ENCODE measurements around the gene HMGB4.

The HMGB4 gene

GRCh38 chr1:33849211-33849610 lies 14.7 kb upstream of the HMGB4 start:
- no peak for DNase-seq

DNA sequence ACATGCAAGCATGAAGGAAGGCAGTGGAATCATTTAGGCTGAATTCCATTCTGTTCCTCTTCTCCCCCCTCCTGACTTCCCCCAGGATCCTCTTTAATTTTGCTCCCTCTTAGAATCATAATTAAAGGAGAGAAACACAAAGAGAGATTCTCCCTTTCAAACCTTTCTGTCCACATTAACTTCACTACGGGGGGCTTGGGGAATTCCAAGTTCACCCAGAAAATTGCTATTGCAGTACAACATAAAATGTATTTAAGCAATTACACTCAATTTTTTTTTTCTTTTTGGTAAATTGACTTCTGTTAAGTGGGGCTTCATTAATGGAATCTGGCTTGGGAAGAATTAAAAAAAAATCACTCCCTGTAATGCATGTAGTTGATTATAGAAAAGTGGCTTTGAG lies 13.4 kb upstream of the HMGB4 start:
- DNase-seq = no peak

DNA sequence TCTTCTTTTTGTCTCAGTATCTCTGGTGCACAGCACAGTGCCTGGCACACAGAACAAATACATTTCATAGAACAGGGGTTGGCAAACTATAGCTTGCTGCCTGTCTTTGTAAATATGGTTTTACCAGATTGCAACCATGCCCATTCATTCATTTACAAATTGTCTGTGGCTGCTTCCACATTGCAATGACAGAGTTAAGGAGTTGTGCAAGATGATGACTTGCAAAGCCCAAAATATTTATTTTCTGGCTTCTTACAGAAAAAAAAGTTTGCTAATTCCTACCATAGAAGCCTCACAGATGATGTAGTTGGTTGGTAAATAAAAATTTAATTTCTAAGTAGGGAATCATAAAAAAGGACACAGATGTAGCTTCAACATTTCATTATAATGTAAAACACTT lies 11.2 kb upstream of the HMGB4 start:
- no peak for DNase-seq

GRCh38 chr1:33853431-33853830 lies 10.4 kb upstream of the HMGB4 start:
- no peak for DNase-seq

- DNase-seq = no peak
These were observed 9.8 kb upstream of the HMGB4 start for GRCh38 chr1:33854091-33854490.

DNA sequence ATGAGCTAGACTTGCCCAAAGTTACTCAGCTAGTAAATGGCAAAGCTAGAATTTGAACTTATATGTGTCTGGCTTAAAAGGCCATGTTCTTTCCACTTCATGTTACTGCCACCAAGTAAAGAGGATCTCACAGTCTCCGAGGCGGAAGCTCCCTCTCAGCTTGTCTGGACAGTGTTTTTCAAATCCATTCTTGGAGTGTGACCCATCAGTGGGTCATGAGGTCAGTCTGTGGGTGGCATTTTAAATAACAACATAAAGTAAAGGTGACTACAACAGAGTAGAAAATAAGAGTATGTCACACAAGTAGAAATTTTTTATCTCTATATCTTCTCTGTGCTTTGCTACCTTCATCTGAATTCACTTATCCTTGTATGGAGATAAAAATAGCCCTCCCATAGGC lies 3.2 kb upstream of the HMGB4 start:
- DNase-seq = no peak

DNA sequence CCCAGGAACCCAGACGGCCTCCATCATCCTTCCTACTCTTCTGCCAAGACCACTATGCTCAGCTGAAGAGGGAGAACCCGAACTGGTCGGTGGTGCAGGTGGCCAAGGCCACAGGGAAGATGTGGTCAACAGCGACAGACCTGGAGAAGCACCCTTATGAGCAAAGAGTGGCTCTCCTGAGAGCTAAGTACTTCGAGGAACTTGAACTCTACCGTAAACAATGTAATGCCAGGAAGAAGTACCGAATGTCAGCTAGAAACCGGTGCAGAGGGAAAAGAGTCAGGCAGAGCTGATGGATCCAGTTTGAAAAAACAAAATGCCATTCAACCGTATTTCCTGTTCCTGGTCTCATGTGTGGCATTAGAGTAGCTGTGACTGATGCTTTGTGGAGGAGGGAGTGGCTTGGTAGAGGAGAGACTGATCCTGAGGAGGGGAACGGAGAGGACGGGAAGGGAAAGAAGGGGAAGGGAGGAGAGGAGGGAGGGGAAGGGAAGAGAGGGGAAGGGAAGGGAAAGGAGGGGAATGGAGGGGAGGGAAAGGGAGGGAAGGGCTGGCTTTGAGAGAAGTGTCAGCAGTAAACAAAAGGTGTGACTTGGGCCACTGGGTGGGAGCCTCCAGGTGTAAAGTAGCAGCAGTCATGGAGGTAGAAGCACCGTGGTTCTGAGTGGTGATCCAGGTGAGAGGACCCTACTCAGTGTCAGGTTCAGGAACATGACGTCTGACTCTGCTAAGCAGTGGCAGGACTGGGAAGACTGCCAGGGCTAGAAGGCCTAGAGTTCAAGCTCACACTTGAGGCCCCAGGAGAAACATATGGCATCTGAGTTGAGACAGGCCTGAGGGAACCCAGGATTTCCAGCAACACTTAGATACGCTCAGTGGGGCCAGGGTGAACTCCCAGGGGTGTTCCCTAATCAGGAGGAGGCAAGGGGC lies 846 bp downstream of the HMGB4 start:
- no peak for DNase-seq

GRCh38 chr1:33866281-33866680 lies 2.4 kb downstream of the HMGB4 start:
- DNase-seq = no peak

DNA sequence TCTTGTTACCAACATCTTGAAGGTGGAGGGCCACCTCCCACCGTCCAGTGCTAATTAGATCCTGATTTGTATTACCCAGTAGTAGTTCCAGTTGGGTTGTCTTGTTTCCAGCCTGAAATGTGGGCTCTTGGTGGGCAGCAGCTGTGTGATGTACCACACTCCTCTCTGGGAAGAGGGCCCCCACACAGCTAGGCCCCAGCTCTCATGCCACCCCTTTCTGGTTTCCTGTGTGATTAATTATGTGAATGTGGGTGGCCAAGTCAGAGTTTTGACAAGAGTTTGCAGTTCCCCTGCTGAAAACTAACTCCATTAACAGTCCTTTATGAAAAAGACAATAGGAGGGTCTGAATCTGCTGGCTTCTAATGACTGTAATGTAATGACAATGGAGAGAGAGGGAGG lies 3.8 kb downstream of the HMGB4 start:
- DNase-seq = no peak

DNA sequence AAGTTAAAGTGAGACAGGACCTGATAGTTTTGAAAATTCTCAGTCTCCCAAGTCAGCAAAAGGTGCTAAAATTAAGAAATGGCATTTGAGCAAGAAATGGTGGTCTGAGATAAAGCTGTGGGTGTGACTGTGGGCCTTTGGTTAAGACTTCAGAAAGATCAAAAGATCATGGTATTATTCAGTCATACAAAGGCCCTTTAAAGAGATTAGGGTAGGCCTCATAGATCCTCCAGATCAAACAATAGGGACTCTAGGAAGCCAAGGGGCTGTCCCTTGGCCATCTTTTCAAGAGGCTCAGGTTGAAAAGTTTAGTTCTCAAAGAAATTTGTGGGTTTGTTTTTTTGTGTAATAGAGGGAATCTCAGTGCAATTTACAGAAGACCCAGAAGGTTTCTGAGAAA lies 8.4 kb downstream of the HMGB4 start:
- DNase-seq = no peak

DNA sequence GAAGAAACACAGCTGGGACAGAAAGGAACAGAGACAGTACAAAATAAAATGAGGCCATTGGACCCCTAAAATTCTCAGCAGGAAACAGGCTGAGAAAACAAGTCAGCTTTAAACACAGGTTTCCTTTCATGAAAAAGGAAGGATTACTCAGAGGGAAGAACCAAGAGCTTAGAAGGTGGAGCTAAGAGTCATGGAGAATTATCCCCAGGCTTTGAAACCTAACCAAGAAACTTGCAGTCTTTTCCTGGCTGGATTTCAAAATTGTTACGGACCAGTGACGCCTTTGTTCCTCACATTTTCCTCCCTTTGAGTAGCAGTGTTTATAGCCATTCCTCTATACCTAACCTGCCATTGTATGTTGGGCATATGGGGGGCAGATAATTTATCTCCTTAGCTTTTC lies 8.8 kb downstream of the HMGB4 start:
- no peak for DNase-seq

DNA sequence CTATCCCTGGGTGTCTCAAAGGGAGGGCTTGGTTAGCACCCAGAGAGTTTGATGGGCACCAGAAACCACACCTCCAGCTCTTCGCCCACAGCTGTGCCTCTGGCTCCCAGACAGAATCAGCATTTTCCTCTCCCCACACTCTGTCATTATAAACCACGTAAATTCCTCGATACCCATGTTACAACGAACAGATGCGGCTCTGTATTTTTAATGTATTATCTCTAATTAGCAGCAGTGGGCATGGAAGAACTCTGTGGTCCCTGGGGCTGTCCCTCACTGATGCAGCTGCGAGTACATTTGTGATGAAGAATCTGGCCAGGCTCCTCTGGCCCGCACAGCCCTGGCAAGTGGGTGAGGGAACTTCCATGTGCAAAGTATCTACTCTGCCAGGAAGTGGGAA lies 10.8 kb downstream of the HMGB4 start:
- DNase-seq = no peak

DNA sequence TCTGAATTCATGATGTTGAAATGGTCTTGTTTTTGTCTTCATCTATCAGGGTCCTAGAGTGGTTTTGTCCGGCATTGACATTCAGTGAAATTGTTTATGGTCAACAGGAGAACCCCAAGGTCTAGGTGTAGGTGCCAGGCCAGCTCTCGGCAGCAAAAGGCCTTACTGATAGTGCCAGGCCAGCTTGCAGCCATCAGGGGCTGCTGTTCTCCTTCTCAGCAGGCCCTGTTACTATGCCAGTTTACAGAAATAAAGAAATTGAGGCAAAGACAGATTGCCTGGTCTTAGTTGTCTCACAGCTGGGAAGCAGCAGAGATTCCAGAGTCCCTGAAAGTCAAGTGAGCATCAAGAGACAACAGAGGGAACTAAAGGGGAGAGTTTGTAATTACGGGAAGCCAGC lies 12.0 kb downstream of the HMGB4 start:
- DNase-seq = no peak

DNA sequence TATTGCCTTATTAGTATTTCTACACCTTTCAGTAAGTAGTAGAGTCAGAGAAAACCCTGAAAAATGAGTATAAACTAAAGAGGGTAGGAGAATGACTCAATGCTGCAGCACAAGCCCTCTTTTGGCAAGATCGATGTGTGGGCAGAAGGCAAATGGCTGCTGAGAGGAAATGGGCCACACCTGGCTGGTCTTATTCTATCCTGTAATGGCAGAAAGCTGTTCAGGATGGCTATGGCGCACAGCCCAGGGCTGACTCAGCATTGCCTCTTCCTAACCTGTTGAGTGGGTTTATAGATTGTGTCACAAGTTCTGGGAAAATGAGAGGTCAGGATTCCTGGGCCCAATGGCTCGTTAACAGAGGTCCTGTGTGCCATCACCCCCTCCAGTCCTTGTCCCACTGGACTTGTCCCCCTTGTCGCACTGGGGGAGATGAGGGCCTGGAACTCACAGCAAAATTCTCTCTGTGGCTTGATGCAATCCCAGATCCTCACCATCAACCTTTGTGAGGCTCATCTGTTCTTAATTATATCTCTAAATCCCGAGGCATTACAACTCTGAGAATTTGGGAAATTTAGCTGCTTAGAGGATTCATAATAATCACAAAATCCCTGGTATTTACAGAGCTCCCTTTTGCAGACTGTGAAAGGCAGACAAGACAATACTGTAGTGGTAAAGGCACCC lies 13.2 kb downstream of the HMGB4 start:
- no peak for DNase-seq

GRCh38 chr1:33878392-33878791 lies 14.5 kb downstream of the HMGB4 start:
- no peak for DNase-seq

DNA sequence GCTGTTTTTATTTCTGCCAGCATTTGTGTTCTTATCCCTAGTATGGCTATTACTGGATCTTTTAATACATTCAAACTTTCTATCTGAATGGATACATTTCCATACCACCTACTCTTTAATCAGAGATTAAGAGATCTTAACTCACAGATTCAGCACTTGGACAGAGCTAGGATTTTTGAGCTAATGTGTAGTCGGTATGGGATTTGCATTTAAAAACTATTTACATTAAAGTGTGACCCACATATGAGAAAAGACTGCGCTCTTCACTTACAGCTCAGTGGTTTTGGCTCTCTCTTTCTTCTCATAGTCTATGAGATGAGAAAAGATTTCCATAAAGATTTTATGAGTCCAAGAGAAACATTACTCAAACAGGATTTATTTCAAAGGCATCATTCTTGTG lies 16.4 kb downstream of the HMGB4 start:
- no peak for DNase-seq

DNA sequence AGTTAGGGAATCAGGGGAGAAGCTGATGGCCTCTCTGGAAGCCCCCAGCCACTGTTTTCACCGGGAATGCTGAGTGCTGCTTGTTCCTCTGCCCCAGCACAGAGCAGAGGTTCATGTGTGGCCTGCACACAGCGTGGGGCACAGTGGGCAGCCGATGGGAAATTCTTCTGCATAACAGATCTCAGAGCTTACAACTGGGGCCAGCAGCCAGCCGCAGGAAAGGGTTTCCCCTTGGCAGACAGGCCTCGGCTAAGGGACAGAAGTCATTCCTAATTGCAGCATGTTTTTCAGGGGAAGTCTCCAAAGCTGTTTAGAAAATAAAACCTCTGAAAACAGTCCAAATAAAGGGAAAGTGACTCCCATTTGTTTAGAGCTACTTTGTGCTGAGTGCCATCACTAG lies 22.6 kb downstream of the HMGB4 start:
- no peak for DNase-seq

GRCh38 chr1:33893147-33893830 lies 29.4 kb downstream of the HMGB4 start:
- no peak for DNase-seq

GRCh38 chr1:33895396-33895795 lies 31.5 kb downstream of the HMGB4 start:
- no peak for DNase-seq

DNA sequence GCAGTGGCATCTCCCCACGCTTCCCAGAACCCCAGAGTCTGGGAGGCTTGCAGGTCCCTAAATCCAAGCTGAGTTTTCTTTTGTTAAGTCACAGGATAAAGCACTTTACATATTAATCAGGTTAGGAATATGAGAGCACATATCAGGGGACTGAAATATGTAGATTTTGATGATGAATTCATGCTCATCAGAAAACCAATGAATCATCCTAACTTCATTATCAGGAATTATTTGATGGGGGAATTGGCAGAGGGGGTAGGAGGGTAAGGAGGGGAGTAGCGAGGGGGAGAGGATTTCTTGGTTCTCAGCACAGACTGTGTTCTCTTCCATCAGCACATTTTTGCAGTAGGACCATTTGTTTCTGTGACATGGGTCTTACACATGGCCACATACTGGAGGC lies 32.1 kb downstream of the HMGB4 start:
- no peak for DNase-seq

GRCh38 chr1:33897092-33897725 lies 33.3 kb downstream of the HMGB4 start:
- DNase-seq = no peak

DNA sequence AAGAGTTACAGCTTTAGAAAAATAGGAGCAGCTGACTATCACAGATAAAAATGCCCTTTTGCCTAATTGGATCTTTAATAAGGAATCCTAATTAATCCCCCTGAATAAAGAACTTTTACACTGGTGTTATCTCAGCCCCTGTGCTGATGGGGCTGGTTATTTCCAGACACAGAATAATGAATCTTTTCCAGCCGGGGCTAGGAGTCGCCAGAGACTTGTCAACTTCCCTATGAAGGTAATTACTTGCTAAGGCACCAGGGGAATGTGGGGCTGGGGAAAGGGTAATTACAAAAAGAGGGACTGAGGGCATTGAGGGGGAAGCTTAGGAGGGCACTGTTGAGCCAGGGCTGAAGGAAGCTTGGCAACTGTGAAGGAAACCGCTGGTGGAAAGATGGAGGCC lies 34.5 kb downstream of the HMGB4 start:
- DNase-seq = no peak

- DNase-seq = no peak
These were observed 35.0 kb downstream of the HMGB4 start for GRCh38 chr1:33898881-33899280.

All from activated naive CD4-positive, alpha-beta T cell treated with anti-CD3 and anti-CD28 coated beads, Interleukin-2, amount 50 U/mL, for 16 hours (primary cell).